ENCODE data around the gene PLA2G5.

DNA sequence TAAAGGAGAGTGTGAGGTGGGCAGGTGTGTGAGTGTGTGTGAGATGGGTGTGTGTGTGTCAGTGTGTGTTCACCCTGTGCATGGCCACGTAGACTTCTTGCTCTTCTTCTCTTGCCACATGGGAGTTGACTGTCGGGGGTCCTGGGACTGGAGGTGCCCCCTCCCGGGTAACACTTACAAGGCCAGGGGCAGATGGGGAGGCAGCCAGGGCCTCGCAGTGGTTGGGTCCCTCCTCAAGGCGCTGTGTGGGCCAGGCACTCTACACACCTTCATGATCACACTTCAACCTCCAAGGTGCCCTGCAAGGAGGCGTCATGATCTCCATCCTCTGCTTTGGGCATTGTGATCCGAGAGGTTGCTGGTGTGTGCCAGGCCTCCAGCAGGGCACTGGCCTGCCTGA lies 71.5 kb downstream of the PLA2G5 start:
- TF ChIP-seq POLR2A (IDR thresholded peaks at IDR 0.05; ENCODE audit: low read depth, low read length) (no peak), POLR2AphosphoS5 (IDR thresholded peaks at IDR 0.05; ENCODE audit: low read depth, low read length) (no peak)

Data from GM12892 (cell line).